K562 (cell line): ENCODE measurements around the gene ZNF30. TPM values are rescaled to one million over a fixed set of nuclear protein-coding genes. Genes with fewer than 3 reads are reported as not detected.

ENCODE experiments used
- ATAC-seq: fragments of 200-7000 bp; cut with Tn5 transposase; 3 replicates; pipeline ENCODE4 v1.9.1; 2020; ENCODE audit warnings: moderate library complexity
- BruUV-seq: library from RNA; stranded (reverse); fragments of 400-500 nt; replicated peaks from 2 replicates; lab custom pipeline; 2021; lab: Mats Ljungman, UMichigan
- CTCF ChIA-PET: fragments of 300-600 bp; formaldehyde crosslinking; extraction: SDS; loops from one replicate; lab custom pipeline; 2021; ENCODE audit warnings: low intra/inter-chr PET ratio; lab: Yijun Ruan, JAX
- POLR2A ChIA-PET: fragments of 300-600, 350-650 bp; sonication (Branson Sonifier 250); formaldehyde crosslinking; extraction: SDS; loops from one replicate; lab custom pipeline; 2021; ENCODE audit warnings: antibody characterized with exemption, inconsistent platforms; lab: Yijun Ruan, JAX
- DNase-seq, 4 experiments: peaks; one replicate each; pipeline versions ENCODE4 v3.0.0 to v3.0.0-alpha.2; 2011 to 2018; ENCODE audit warnings: low spot score in 3 of 4, mixed read lengths in 3 of 4; ENCODE audit errors: extremely low read depth in 1 of 4
- FAIRE-seq: peaks from 2 replicates; lab custom pipeline; 2011; peaks lifted over from hg19 to GRCh38; lab: Jason Lieb, UNC
- H2AFZ ChIP-seq: 2 replicates; pipeline ENCODE4 v1.6.0; 2011; ENCODE audit warnings: low read depth, low read length, control low read depth, inconsistent platforms
- H3K27ac ChIP-seq: fragments of 200-600 bp; 3 replicates; pipeline ENCODE4 v1.8.0; 2011; ENCODE audit warnings: low read depth, mild to moderate bottlenecking, control low read depth, inconsistent platforms, low read length, moderate library complexity, mixed read lengths; ENCODE audit errors: extremely low read depth
- H3K27me3 ChIP-seq, 2 experiments: fragments of 300-600 bp in 1 of 2; 2 replicates in 1 of 2; 3 replicates in 1 of 2; pipeline versions ENCODE4 v1.6.0 to v1.8.0; 2011; ENCODE audit warnings: inconsistent platforms in 2 of 2, low read length in 2 of 2, mild to moderate bottlenecking in 1 of 2, mixed read lengths in 1 of 2, moderate library complexity in 1 of 2; ENCODE audit not compliant: control insufficient read depth in 2 of 2, insufficient read depth in 2 of 2
- H3K36me3 ChIP-seq: fragments of 300-600 bp; 3 replicates; pipeline ENCODE4 v1.8.0; 2011; ENCODE audit warnings: mild to moderate bottlenecking, low read length, inconsistent platforms; ENCODE audit not compliant: control insufficient read depth, insufficient read depth
- H3K4me1 ChIP-seq, 2 experiments: fragments of 200-600 bp in 1 of 2; replicated peaks in 1 of 2; 2 replicates in 1 of 2; 3 replicates in 1 of 2; pipeline versions ENCODE4 v1.5.1 to v1.8.0; 2011; ENCODE audit warnings: inconsistent platforms in 2 of 2, low read length in 2 of 2, mild to moderate bottlenecking in 1 of 2, mixed read lengths in 1 of 2, moderate library complexity in 1 of 2; ENCODE audit not compliant: control insufficient read depth in 2 of 2, insufficient read depth in 2 of 2
- H3K4me2 ChIP-seq: 2 replicates; pipeline ENCODE4 v1.6.1; 2011; ENCODE audit warnings: low read length, control low read depth, inconsistent platforms, mixed read lengths; ENCODE audit not compliant: insufficient read depth
- H3K4me3 ChIP-seq: fragments of 200-600 bp; sonication (generic), shearing (Covaris generic); 2 replicates; pipeline ENCODE4 v1.5.1; 2016; ENCODE audit warnings: control low read depth, inconsistent platforms
- H3K79me2 ChIP-seq: fragments of 200-600 bp; 3 replicates; pipeline ENCODE4 v1.8.0; 2011; ENCODE audit warnings: low read length, inconsistent platforms; ENCODE audit not compliant: control insufficient read depth, insufficient read depth
- H3K9ac ChIP-seq, 2 experiments: 2 replicates each; pipeline versions ENCODE4 v1.6.0 to v1.6.1; 2011; ENCODE audit warnings: low read depth in 2 of 2, low read length in 2 of 2, control low read depth in 1 of 2, inconsistent platforms in 1 of 2, mild to moderate bottlenecking in 1 of 2, mixed read lengths in 1 of 2; ENCODE audit not compliant: insufficient read depth in 1 of 2
- H3K9me1 ChIP-seq: one replicate; pipeline ENCODE4 v1.6.0; 2011; ENCODE audit warnings: inconsistent platforms, mild to moderate bottlenecking, low read length, moderate library complexity; ENCODE audit not compliant: control insufficient read depth, insufficient read depth
- H3K9me3 ChIP-seq: replicated peaks from 2 replicates; pipeline ENCODE4 v1.5.1; 2011; ENCODE audit warnings: low read depth, low read length, inconsistent platforms; ENCODE audit not compliant: control insufficient read depth, insufficient read depth
- H4K20me1 ChIP-seq: replicated peaks from 2 replicates; pipeline ENCODE4 v1.6.1; 2011; ENCODE audit warnings: low read length, inconsistent platforms, mixed read lengths; ENCODE audit not compliant: control insufficient read depth, insufficient read depth
- ATF4 ChIP-seq: fragments of 450-650 bp; formaldehyde crosslinking; IDR thresholded peaks from 2 replicates; pipeline ENCODE4 v1.4.0; 2022; ENCODE audit warnings: mild to moderate bottlenecking, moderate library complexity
- FOXJ3 ChIP-seq: sonication (generic); formaldehyde crosslinking; IDR thresholded peaks from 2 replicates; pipeline ENCODE4 v1.4.0; 2020; ENCODE audit warnings: mild to moderate bottlenecking, missing genetic modification reagents
- MLLT1 ChIP-seq, 2 experiments: fragments of 450-650 bp; IDR thresholded peaks; 2 replicates each; pipeline ENCODE4 v1.6.1; 2016
- TAF9B ChIP-seq: fragments of 450-650 bp; IDR thresholded peaks from 2 replicates; pipeline ENCODE4 v1.6.1; 2018; ENCODE audit warnings: mild to moderate bottlenecking; ENCODE audit not compliant: partially characterized antibody
- TBL1XR1 ChIP-seq, 2 experiments: IDR thresholded peaks; 2 replicates each; pipeline ENCODE4 v1.6.1; 2012; ENCODE audit warnings: improper control_type of control experiment in 2 of 2, low read length in 2 of 2, mild to moderate bottlenecking in 1 of 2
- THRB ChIP-seq: fragments of 450-650 bp; formaldehyde crosslinking; conservative IDR thresholded peaks from 2 replicates; pipeline ENCODE4 v1.4.0; 2022; ENCODE audit warnings: mild to moderate bottlenecking, missing genetic modification characterization
- ZBTB43 ChIP-seq: sonication (generic); formaldehyde crosslinking; IDR thresholded peaks from 2 replicates; pipeline ENCODE4 v1.8.0; 2023; ENCODE audit warnings: mild to moderate bottlenecking, missing genetic modification reagents
- ZNF316 ChIP-seq: fragments of 450-650 bp; IDR thresholded peaks from 2 replicates; pipeline ENCODE4 v1.6.1; 2016
- WGBS: fragments of 100-300 bp; shearing (Covaris generic); methylation state at CpG from one replicate; pipeline ENCODE4 v1.1.6; 2016; ENCODE audit warnings: low coverage, mixed read lengths; ENCODE audit not compliant: insufficient coverage; ENCODE audit errors: missing lambda C conversion rate; 5-methylcytosine and 5-hydroxymethylcytosine counted together
- in situ Hi-C: fragments of 300-500 bp; cut with MboI; formaldehyde crosslinking; loops from 4 replicates; pipeline ENCODE4 v1.15.0; 2018; ENCODE audit warnings: inconsistent platforms, mixed read lengths
- intact Hi-C: fragments of 100-400 bp; cut with micrococcal nuclease; formaldehyde crosslinking; loops from 2 replicates; pipeline ENCODE4 v1.14.2; 2022
- polyA plus RNA-seq, 8 experiments: library from polyadenylated mRNA; depleted of rRNA in 4 of 8; stranded (reverse) in 5 of 8; unstranded in 3 of 8; fragments of >200 nt; fragmentation: Nextera tagmentation in 2 of 8; fragmentation: Illumina TruSeq in 1 of 8; extraction: Ambion mirVana in 2 of 8; extraction: Trizol in 1 of 8; gene quantifications; 2 replicates each; pipeline versions ENCODE4 v1.2.1 to v1.2.3, GENCODE V29; 2011 to 2014; ENCODE audit warnings: inconsistent platforms in 1 of 8, missing spikeins in 1 of 8
- total RNA-seq, 7 experiments: library from RNA; depleted of rRNA in 6 of 7; stranded (reverse); fragments of >200 nt in 6 of 7; fragmentation: Illumina TruSeq in 2 of 7; extraction: Trizol in 2 of 7; gene quantifications; 2 replicates each; pipeline versions ENCODE4 v1.2.1 to v1.2.3, GENCODE V29; 2011 to 2021; ENCODE audit warnings: low replicate concordance in 1 of 7

The ZNF30 gene
- total and polyA plus RNA-seq, 9 of the 15 experiments (the other 6 are each of a cell fraction or from before 2014, with no cell fraction given), result 7.3 to 13.4 (median 10.6) TPM

GRCh38 chr19:34962687-34963572 is 36.2 kb downstream of the ZNF30 start:
- DNase-seq (peak; percentile 26 to 42 (median 37)), FAIRE-seq (peak; percentile 63), ATAC-seq (peak; percentile 46)
- H3K36me3 ChIP-seq, result peaks cover 43% of the 10 kb centered on the region
- ChIA-PET CTCF (no interaction called here), POLR2A (interaction anchor here (0.5 to 1.1 kb wide), 3 partner anchors 9 to 607 kb away, joined by 3 to 4 read pairs (median 3); no protein-coding TSS in a partner anchor)
- no peaks in the 10 kb centered on the region for H3K9me1 ChIP-seq
- H2AFZ ChIP-seq, result peak overlapping the region; percentile 79
- no peaks in the 10 kb centered on the region for H4K20me1 ChIP-seq
- intact Hi-C loops, result loop anchor here (1.0 kb wide), 1 partner anchor 37 kb away; the partner anchor contains the start of gene ZNF30
- in situ Hi-C loops, result no loop called here
- 6% methylated on average over 14 of the region's 14 CpGs for WGBS
- peak overlapping the region; percentile 87 for H3K27ac ChIP-seq
- H3K9ac ChIP-seq, result peak overlapping the region; percentile 70 to 93
- peak overlapping the region; percentile 93 for H3K4me2 ChIP-seq
- no peaks in the 10 kb centered on the region for H3K27me3 ChIP-seq
- peaks cover 47% of the 10 kb centered on the region for H3K9me3 ChIP-seq
- H3K4me1 ChIP-seq, result peaks cover 12 to 28% of the 10 kb centered on the region in 2 experiments; a peak in 4 of 5 replicates
- no TSS peak for BruUV-seq
- H3K4me3 ChIP-seq, result peak overlapping the region; percentile 81
- peaks cover 40% of the 10 kb centered on the region for H3K79me2 ChIP-seq
- TF ChIP-seq FOXJ3 (CRISPR knock-in tag) (no peak), ATF4 (CRISPR knock-in tag) (no peak), ZNF316 (no peak), MLLT1 (IDR thresholded peaks at IDR 0.05) (no peak), THRB (CRISPR knock-in tag) (no peak), TBL1XR1 (IDR thresholded peaks at IDR 0.05; ENCODE audit: low read length in 2 of 2) (no peak), ZBTB43 (CRISPR knock-in tag) (no peak), TAF9B (no peak)
